Measurements from ENCODE around the gene NFATC4.

- TF ChIP-seq CTCF (IDR thresholded peaks at IDR 0.05; ENCODE audit: low read length) (no peak), EZH2 (IDR thresholded peaks at IDR 0.05; ENCODE audit: borderline replicate concordance, low read length) (no peak)
These were observed 32.4 kb upstream of the NFATC4 start for GRCh38 chr14:24335461-24336171.
